Progenitor cell of endocrine pancreas (in vitro differentiated cells): ENCODE results near the gene GALNT14. TPM values are rescaled to one million over a fixed set of nuclear protein-coding genes. Genes with fewer than 3 reads are reported as not detected.

Experiments used
- DNase-seq: peaks from one replicate; pipeline ENCODE4 v3.0.0; 2021; ENCODE audit warnings: low spot score; ENCODE audit not compliant: unreplicated experiment
- H3K27ac Mint-ChIP-seq: 2 replicates; pipeline ENCODE4 v1.8.0; 2021; ENCODE audit warnings: mild to moderate bottlenecking, moderate library complexity, mixed read lengths
- H3K27me3 Mint-ChIP-seq: 2 replicates; pipeline ENCODE4 v1.8.0; 2021; ENCODE audit warnings: mixed read lengths
- H3K36me3 Mint-ChIP-seq: 2 replicates; pipeline ENCODE4 v1.8.0; 2022; ENCODE audit warnings: mixed read lengths; ENCODE audit not compliant: insufficient read depth
- H3K4me1 Mint-ChIP-seq: 2 replicates; pipeline ENCODE4 v1.8.0; 2021; ENCODE audit warnings: low read depth, mixed read lengths
- H3K4me3 Mint-ChIP-seq: 2 replicates; pipeline ENCODE4 v1.8.0; 2021; ENCODE audit warnings: low read depth, mild to moderate bottlenecking, moderate library complexity, mixed read lengths
- H3K9me3 Mint-ChIP-seq: 2 replicates; pipeline ENCODE4 v1.8.0; 2021; ENCODE audit warnings: low read depth, mixed read lengths
- total RNA-seq: library from RNA; stranded (reverse); gene quantifications from 2 replicates; pipeline ENCODE4 v1.2.1, GENCODE V29; 2021
- TF ChIP-seq, protein P1 (sequence below): fragments of 200-600 bp; sonication (generic); IDR thresholded peaks from one replicate; pipeline ENCODE4 v1.5.0; 2021; ENCODE audit warnings: antibody characterized with exemption, mild to moderate bottlenecking; ENCODE audit not compliant: unreplicated experiment

Gene GALNT14
- total RNA-seq, 1 donor from 2014 or later, result 0.91 TPM

- H3K9me3 Mint-ChIP-seq, result peaks cover 11% of the 10 kb centered on the region
- peaks cover 13% of the 10 kb centered on the region for H3K4me1 Mint-ChIP-seq
- H3K4me3 Mint-ChIP-seq, result no peak overlapping the region
- no peak overlapping the region for H3K27ac Mint-ChIP-seq
- TF ChIP-seq, protein P1, sequence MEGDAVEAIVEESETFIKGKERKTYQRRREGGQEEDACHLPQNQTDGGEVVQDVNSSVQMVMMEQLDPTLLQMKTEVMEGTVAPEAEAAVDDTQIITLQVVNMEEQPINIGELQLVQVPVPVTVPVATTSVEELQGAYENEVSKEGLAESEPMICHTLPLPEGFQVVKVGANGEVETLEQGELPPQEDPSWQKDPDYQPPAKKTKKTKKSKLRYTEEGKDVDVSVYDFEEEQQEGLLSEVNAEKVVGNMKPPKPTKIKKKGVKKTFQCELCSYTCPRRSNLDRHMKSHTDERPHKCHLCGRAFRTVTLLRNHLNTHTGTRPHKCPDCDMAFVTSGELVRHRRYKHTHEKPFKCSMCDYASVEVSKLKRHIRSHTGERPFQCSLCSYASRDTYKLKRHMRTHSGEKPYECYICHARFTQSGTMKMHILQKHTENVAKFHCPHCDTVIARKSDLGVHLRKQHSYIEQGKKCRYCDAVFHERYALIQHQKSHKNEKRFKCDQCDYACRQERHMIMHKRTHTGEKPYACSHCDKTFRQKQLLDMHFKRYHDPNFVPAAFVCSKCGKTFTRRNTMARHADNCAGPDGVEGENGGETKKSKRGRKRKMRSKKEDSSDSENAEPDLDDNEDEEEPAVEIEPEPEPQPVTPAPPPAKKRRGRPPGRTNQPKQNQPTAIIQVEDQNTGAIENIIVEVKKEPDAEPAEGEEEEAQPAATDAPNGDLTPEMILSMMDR, result no peak
- no peak for DNase-seq
- no peaks in the 10 kb centered on the region for H3K36me3 Mint-ChIP-seq
- H3K27me3 Mint-ChIP-seq, result peaks cover 5% of the 10 kb centered on the region
These were observed 79.9 kb downstream of the GALNT14 start for GRCh38 chr2:31058096-31059035.

DNA sequence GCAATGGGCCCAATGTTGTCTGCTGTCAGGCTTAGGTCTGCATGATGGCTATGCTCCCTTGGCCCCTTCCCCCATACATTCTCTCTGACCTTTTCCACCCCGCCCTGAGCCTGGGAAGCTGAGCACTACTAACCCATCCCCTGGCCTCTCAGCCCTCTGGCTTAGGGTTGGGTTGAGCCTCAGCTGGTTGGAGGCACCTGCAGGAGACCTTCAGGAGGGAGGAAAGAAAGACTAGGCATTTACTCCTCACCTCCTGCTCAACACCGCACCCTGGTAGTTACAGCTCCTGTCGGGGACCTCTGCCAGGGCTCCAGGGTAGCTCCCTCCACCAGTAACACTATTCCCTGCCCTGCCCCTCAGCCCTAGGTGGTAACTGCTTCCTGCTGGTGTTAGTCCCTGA lies 80.5 kb downstream of the GALNT14 start:
- no peak for DNase-seq
- Mint-ChIP-seq H3K36me3 (no peaks in the 10 kb centered on the region), H3K9me3 (peaks cover 9% of the 10 kb centered on the region), H3K27ac (no peak overlapping the region), H3K27me3 (peaks cover 5% of the 10 kb centered on the region), H3K4me3 (no peak overlapping the region), H3K4me1 (peaks cover 13% of the 10 kb centered on the region)
- TF ChIP-seq, protein P1, result no peak

GRCh38 chr2:31055938-31056337 lies 82.3 kb downstream of the GALNT14 start:
- no peak overlapping the region for H3K27ac Mint-ChIP-seq
- peaks cover 5% of the 10 kb centered on the region for H3K27me3 Mint-ChIP-seq
- TF ChIP-seq, protein P1, result no peak
- no peak for DNase-seq
- peaks cover 12% of the 10 kb centered on the region for H3K4me1 Mint-ChIP-seq
- H3K36me3 Mint-ChIP-seq, result no peaks in the 10 kb centered on the region
- no peaks in the 10 kb centered on the region for H3K9me3 Mint-ChIP-seq
- H3K4me3 Mint-ChIP-seq, result no peak overlapping the region

DNA sequence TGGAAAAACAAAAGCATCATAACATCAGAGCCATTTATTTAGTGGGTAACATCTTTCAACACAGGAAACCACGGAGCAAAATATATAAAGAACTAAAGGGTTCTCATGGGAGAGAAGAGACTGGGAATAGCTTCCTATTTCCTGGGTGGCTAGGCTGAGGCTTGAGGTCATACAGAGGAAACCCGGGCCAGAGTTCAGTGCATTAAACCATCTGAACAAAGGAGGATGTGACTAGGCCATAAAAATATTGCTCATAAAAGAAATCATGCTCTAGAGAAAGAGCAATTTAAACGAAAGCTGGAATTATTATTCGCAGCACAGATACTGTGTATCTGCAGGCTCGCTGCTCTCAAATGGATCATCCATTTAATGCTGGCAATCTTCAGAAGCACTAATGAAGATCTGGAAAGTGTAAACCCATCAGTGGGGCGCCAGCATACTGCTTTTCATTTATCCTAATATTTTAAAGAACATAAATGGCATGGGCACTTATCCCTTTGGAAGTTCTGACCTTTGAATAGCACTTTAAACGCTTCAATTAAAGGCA lies 83.3 kb downstream of the GALNT14 start:
- H3K27me3 Mint-ChIP-seq, result peaks cover 5% of the 10 kb centered on the region
- H3K27ac Mint-ChIP-seq, result no peak overlapping the region
- H3K4me1 Mint-ChIP-seq, result peaks cover 10% of the 10 kb centered on the region
- H3K4me3 Mint-ChIP-seq, result no peak overlapping the region
- TF ChIP-seq, protein P1, result no peak
- no peak for DNase-seq
- H3K9me3 Mint-ChIP-seq, result no peaks in the 10 kb centered on the region
- no peaks in the 10 kb centered on the region for H3K36me3 Mint-ChIP-seq

DNA sequence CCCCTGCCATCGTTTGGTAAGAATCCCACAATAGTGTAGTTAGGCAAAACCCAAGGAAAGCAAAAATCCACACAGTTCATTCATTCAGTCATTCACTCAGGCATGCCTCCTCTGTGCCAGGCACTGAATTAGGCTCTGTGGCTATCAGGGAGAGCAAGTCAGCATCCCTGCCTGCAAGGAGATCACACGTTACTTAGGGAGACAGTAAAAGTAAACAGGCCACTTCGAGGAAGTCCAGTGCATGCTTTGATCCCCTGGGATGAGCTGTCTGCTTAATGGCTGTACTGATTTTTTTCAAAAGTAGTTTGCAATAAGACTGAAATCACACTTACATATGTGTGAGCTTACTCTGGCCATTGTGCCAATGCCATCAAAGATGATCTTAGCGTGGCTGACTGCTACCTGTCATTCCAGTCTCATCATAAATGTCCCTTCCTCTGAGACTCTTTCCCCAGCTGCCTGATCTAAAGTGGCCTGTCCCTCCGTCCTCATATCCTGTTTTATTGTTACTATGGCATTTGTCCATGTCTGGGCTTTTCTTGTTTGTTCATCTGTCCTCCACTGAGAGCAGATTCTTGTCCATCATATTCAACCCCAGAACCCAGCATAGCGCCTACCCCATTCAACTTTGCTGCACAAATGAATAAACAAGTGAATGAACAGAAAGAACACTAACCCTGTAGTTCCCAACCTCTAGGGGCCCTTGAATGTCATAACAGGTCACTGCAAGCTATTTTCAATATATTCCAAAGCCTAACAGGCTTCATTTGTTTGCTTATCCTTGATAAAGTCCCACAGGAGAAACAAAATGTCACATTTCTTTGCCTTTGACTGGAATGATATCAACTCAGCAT lies 84.1 kb downstream of the GALNT14 start:
- Mint-ChIP-seq H3K4me3 (no peak overlapping the region), H3K36me3 (no peaks in the 10 kb centered on the region), H3K27me3 (peaks cover 5% of the 10 kb centered on the region), H3K9me3 (no peaks in the 10 kb centered on the region), H3K27ac (no peak overlapping the region), H3K4me1 (peaks cover 10% of the 10 kb centered on the region)
- no peak for DNase-seq
- TF ChIP-seq, protein P1, result no peak
